ENCODE measurements around the gene SKP1.

SKP1 gene

GRCh38 chr5:134111741-134112647, 64.8 kb downstream of the SKP1 start:
- no peak for DNase-seq

DNA sequence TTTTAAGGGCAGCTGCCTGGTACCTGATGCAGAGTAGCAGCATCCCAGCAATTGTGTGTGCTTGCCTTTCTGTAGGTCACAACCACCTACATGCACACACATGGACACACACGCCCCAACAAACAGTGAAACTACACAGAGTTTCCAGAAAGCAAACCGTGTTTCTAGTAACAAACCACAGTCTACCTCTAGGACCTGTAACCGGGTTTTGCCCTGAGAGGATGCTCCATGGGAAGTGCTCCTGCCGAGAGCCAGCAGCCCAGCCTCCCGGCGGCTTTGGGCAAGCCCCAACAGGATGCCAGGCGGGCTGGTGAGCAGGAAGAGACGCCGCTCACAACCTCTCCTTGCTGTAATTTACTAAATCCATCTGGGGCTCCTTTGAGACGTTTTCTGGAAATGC, 66.4 kb downstream of the SKP1 start:
- DNase-seq, result no peak

DNA sequence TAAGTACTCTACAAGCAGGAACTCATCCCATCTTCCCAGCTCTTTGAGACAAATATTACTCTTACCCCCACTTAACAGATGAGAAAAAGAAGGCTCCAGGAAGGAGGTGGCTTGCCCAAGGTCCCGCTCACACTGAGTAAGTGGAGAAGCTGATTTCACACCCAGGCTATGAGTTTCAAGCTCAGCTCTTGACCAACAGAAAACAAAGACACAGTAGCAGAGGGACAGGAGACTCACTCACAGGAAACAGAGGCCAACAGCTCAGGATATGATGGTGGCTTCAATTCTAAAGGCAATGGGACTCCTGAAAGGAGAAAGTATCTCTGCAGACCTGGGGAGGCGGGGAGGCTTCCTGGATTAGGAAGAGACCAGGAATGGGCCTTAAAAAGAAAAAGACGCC, 69.0 kb downstream of the SKP1 start:
- DNase-seq, result no peak

GRCh38 chr5:134106991-134107701, 69.6 kb downstream of the SKP1 start:
- no peak for DNase-seq

DNA sequence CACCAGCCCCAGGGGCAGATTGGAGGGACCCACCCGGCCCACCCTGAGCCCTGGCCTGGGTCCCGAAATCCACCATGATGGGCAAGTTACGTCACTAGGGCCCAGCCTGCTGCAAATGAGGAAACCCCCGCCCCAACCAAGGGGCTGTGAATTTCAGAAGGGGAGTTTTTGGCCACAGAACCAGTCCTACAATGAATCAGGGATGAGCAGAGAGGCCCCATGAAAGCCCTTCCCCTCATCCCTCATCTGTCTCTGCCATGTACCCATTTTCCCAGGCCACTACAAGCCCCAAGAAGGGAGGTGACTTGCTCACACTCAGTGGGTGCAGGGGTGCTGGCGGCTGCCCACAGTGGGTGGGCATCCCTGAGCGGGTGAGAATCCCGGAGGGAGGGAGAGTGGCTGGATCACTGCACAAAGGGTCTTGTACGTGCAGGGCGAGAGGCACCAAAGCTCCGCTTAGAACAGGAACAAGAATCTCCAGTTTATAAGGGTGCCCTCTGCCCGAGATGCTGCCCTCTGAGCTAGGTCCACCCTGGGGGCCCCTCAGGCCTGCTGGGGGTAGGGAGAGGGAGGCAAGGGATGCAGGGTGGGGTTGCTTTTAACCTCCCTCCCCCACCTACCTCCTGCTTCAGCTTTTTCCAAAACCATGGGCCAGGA, 72.6 kb downstream of the SKP1 start:
- no peak for DNase-seq

DNA sequence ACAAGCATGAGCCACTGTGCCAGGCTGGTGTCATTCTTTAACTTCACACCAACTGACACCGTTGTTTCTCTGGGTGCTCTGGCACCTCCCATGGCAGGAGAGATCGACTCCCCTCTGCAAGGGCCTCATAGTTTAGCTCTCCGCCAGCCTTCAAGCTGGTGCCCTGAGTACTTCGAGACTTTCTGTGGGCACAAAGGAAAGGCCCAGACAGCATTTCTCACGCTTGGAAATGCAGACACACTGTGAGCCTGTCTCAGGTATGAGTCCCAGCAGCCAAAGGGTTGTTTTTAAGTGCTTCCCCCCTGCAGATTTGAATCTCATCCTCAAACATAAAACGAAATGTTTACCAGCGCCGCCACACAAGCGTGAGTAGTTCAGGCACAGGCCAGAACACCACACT, 73.4 kb downstream of the SKP1 start:
- DNase-seq, result no peak

GRCh38 chr5:134101686-134102439, 74.9 kb downstream of the SKP1 start:
- peak; percentile 10 for DNase-seq

- DNase-seq, result no peak
These were observed 76.3 kb downstream of the SKP1 start for GRCh38 chr5:134100283-134101091.

- DNase-seq, result no peak
These were observed 76.8 kb downstream of the SKP1 start for GRCh38 chr5:134099939-134100282.

- no peak for DNase-seq
These were observed 77.4 kb downstream of the SKP1 start for GRCh38 chr5:134099288-134099872.

Data from GDM1 (cell line).